ENCODE results near the gene NKX2-2.
A peak's percentile ranks its signal among the peaks of the same experiment; 100 is the strongest.

NKX2-2 gene

DNA sequence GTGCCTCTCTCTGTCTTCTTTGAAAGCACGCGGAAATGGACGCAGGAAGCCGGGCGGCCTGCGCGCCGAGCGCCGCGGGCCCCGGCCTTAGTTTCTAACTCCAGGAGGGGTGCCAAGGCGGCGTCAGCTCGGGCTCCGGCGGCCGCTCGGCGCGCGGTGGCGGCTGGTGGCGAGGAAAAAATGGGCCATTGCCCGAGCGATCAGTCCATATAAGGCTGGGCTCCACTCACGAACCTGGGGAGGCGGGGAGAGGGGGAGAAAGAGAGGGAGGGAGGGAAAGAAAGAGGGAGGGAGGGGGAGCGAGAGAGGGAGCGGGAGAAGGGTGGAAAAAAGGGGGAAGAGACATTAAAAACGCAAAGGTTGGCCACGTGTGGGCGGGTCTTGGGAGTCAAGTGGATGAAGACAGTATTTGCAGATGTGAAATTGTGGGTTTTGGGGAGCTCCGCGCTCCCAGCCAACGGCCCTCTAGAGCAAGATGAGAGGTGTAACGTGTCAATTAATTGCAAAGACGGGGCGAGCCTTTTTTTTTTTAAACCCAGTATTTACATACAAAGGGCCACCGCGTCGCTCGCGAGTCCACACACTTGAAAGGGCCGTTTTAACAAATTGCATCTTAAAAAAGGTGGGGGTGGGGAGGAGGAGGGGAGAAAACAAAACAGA, at the start of gene NKX2-2:
Gene NKX2-2, minus strand, starts transcription at position 184 of the 660 bp plus-strand sequence. CDS start 395 bp downstream, outside the sequence.
- DNase-seq (ENCODE audit: low spot score), result no peak

DNA sequence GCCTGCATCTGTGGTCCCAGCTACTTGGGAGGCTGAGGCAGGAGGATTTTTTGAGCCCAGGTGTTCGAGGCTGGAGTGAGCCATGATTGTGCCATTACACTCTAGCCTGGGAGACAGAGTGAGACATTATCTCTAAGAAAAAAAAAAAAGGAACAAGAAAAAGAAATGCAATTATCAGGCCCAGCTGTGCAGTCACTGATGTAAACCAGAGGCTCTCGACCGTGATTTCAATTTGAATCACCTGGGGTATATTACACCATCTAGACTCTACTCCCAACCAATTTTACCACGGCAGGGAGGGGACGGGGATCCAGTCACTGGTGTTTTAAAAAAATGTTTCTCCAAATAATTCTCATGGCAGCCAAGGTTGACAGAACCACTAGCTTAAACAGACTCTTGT, 48.8 kb upstream of the NKX2-2 start:
- DNase-seq (ENCODE audit: low spot score), result no peak

DNA sequence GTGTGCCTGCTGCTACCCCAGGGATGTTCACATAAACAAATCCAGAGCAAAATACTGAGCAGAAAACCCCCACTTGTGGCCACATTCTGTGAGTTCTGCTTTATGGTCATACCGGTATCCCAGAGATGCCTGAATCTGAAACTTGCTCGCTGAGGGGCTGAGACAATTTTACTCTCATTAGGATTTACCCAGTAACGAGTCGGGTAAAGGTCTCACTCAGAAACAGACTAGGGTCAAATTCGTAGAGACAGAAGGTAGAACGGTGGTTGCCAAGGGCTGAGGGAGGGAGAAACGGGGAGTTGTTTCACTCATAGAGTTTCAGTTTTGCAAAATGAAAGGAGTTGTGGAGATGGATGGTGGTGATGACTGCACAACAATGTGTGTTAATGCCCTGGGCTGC, 45.4 kb upstream of the NKX2-2 start:
- no peak for DNase-seq (ENCODE audit: low spot score)

DNA sequence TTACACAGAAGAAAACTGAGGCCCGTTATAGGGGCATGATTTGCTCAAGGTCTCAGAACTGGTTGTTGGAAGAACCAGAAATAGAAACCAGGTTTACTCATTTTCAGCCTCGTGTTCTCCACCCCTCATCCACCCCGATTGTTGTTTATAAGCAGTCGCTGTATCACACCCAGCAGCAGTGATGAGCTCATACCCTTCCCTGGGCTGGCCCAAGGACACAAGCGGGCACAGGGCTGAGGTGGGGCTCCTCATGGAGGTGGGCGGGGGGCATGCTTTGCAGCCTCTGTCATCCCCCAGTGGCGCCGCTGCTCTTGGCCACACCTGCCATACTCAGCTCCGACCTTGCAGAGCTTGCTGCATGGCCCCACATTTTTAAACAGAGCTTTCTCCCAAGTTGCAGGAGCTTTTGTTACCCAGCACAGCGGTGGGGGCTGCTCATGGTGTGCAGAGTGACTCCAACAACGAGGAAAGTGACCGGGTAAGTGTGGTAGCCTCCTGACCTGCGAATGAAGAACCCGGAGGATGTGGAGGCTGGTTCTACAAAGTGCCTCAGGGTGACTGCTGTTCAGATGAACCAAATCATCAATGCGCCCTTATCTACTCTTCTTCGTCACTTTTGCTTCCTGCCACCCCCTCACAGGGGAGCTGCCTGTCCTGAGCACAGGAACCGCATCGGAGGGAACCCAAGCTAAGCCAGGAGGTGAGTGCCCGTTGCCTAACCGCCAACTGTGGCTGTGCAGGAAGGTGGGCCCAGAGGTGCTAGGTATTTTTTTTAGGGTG, 43.6 kb upstream of the NKX2-2 start:
- peak; percentile 20 for DNase-seq (ENCODE audit: low spot score)

DNA sequence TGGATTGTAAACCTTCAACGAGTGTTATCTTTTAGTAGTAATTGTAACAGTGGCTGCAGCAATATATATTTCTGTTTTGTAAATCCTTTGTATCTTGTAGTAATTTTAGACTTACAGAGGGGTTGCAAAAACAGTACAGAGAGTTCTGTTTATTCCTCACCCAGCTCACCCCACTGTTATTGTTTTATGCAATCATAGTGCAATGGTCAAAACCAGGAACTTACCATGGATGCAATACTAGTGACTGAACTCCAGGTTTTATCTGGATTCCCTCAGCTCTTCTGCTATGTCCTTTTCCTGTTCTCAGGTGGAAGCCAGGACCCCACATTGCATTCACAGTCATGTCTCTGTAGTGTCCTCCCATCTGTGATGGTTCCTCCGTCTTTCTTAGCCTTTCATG, 42.5 kb upstream of the NKX2-2 start:
- no peak for DNase-seq (ENCODE audit: low spot score)

DNA sequence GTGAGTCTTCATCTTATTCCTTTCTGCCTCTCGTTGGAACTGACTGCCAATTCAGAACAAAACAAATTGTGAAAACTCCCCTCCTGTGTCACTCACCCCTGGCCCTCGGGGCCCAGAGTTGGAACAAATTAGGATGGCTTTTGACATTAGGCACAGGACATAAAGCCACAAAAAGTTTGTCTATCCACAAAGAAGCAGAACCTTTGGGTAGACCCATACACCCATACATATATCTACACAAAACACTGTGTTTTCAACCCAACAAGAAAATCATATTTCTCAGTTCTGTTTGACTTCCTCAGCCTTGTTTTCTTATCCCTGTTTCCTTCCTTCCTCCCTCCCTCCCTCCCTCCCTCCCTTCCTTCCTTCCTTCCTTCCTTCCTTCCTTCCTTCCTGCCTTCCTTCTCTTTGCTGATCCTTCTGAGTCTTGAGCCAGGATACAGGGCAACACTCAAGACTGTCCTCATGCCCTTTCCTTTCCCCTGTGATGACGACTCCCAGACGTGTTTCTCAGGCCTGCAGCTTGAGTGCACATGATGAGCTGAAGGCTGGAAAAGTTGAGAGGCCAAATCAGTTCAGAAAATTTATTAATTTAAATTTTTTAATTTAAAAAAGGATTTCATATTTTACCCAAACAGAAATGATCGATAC, 41.7 kb upstream of the NKX2-2 start:
- no peak for DNase-seq (ENCODE audit: low spot score)

DNA sequence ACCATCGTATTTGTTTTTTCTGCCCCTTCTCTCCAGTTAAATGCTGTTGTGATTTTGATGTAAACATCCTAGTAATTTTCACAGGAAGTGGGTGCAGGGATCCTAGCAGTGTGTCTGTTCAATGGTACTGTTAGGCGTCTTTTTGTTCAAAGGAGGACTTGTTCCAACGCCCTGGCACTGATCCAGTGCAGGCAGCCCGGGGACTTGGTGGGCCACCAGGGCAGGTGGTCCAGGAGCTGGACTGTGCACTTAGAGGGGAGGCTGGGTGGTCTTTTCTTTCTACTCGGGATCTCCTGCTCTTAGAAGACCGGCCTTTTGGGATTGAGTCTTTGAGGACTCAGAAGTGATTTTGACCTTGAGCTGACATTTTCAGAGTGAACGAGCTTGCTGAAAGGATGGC, 41.1 kb upstream of the NKX2-2 start:
- DNase-seq (ENCODE audit: low spot score), result no peak

DNA sequence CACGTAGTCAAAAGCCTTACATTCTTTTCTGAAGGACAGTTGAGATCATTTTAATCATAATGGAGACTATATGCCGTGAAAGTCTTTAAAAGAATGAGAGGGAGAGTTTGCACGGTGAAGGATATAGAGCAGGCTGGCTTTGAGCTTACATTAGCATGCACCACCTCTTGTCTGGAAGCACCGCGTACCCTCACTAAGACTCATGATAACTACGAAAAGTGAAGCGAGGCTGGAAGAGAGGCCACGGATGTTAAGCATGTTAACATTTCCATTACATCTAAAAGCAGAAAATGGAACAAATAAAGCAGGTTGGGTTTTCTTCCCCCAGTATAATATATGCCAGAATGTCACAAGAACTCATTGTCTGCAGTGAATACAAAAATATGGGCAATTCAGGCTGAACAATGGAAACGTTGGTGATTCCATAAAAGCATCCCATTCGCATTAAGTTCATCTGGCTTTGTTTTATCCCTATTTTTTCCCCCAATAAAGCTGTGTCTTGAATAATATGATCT, 40.6 kb upstream of the NKX2-2 start:
- DNase-seq (ENCODE audit: low spot score), result no peak

DNA sequence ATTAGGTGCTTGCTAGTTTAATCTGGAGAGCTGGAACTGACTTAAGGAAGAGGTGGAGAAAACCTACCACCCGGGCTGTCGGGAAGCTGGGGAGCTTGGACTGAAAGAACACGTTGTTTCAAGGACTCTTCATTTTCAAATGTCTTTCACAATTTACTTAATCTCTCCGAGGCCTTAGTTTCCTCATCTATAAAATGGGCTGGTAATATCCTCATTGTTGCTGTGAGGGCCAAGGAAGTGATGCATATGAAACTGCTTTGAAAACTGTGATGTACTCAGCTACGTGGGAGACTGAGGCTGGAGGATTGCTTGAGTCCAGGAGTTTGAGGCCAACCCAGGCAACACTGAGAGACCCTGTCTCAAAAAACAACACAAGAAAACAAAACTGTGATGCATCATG, 36.7 kb upstream of the NKX2-2 start:
- no peak for DNase-seq (ENCODE audit: low spot score)

DNA sequence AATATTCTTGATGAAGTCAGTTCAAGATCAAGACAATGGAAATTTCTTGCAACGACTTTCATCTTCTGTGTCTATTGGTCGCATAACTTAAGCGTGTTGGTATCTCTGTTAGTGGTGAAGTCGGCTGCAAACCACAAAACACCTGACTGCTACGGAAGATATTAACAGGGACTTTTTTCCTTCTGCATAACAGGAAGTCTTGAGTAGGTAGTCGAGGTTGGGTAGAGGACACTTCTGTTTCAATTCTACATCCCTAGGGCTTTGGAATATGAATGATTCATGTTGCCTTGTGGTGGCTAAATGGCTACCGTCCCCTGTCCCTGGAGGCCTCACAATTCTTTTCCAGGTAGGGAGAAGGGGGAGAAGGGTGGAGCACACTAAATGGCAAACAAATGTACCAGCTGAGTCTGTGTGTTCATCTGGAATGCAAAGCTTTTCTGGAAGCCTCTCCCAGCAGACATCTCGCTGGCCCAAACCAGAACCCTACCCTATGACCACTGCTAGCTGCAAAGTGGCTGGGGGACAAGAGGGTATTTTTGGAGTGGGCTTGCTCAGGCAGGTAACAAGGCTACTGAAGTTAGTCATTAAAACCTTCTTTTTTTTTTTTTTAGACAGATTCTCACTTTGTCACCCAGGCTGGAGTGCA, 34.6 kb upstream of the NKX2-2 start:
- DNase-seq (ENCODE audit: low spot score), result no peak

DNA sequence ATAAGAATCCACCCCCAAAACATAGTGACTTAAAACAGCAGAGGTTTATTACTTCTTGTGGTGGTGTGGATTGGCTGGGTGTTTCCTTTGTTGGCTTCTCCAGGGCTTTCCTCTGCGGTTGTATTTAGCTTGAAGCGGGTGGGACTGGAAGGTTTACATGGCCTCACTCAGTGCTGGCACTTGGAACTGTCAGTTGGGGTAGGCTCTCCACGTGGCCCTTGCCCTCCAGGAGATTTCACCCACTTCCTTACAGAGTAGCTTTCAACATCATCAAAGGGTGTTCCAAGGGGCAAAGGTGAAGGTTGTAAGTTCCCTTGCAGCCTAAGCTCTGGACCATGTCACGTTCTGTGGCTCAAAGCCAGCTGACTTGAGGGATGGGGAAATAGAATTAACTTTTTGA, 32.5 kb upstream of the NKX2-2 start:
- no peak for DNase-seq (ENCODE audit: low spot score)

DNA sequence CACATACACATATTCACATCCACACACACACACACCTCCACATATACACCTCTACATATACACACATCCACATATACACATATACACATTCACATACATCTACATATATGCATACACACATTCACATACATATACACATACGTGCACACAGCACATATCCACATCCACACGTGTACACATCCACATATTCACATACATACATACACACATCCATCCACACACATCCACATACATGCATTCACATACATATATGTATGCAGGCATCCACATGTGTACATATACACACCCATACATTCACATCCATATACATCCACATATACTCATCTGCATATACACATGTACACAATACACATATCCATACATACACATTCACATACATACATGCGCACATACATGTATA, 25.6 kb upstream of the NKX2-2 start:
- no peak for DNase-seq (ENCODE audit: low spot score)

DNA sequence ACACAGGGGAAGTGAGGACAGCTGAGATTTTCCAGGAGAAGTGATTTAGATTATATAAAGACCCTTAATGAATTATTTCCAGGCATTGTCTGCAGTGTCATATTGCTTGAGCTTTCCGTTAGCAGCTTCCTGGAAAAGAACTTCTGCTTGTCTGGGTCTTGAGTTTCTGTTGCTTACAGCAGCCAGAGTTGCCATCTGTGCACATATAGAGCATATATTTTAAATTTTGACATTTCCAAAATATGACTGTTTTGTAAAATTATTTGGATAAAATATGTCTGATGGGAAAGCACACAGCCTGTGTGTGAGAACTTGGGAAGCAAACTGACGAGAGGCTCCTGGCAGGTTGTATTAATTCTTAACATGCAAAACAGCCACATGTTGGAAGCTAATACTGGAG, 21.0 kb upstream of the NKX2-2 start:
- no peak for DNase-seq (ENCODE audit: low spot score)

DNA sequence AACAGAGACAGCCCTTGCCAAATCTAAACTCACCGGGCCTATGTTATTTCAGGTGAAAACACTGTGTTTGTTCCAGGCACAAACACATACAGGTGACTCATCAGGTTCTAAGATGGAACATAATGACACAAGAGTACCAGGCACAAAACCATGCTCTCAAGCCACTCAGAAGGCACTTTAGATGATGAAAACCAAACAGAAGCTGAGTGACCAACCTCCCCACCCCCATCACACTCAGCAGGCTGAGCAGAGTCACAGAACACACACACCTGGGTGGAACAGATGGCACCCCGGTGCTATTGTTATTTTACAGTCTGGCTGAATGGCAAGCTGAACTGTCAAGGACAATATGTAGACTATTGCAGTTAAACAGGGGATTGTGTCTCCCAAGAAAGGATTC, 20.6 kb upstream of the NKX2-2 start:
- no peak for DNase-seq (ENCODE audit: low spot score)

DNA sequence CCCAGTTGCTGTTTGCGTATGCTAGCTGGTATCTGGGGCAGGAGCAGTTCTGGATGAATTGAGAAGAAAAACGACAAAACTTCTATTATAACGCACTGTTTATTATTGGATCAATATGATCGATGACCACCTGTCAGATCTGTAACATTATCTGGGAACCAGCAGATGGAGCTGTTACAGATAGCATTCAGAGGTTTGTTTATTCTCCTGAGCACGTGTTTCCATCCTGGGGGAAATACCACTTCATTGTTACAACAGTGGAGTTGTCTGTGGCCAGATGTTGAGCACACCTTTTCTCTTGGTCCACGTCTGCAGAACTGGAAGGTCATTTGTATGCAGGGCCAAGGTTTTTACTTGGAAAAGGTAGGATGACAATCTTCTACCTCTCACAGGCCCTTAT, 16.0 kb upstream of the NKX2-2 start:
- DNase-seq (ENCODE audit: low spot score), result no peak

DNA sequence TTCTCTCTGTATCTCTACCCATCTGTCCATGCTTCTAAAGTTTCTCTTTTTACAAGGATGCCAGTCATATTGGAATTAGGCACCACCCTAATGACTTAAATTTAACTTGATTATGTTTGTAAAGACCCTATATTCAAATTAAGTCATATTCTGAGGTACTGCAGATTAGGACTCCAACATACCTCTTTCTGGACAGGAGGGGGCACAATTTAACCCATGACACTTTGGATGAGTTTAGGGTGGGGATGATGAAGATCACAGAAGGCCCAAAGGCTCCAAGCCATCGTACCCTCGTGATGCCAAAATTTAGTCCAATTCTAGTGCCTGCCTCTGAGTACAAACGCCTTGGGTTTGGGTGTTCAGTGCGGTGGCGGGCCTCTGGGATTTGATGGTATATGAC, 15.0 kb upstream of the NKX2-2 start:
- no peak for DNase-seq (ENCODE audit: low spot score)

DNA sequence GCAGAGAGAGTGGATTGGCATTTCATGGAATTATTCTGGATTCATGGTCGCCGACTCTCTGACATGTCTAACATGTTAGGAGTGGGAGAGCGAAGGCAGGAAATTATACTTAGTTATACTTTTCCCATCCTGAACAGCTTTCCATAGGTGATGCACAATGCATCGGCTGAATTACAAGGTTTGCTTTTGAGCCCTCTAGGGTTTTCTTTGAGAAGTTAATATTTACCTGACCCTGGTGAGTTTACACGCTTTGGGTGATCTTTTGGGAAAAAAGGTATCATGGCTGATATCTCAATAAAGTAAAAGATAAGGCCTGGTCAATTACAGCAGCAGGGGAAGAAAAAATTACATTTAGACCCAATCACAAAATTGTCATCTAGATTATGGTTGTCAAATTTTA, 14.0 kb upstream of the NKX2-2 start:
- DNase-seq (ENCODE audit: low spot score), result no peak

DNA sequence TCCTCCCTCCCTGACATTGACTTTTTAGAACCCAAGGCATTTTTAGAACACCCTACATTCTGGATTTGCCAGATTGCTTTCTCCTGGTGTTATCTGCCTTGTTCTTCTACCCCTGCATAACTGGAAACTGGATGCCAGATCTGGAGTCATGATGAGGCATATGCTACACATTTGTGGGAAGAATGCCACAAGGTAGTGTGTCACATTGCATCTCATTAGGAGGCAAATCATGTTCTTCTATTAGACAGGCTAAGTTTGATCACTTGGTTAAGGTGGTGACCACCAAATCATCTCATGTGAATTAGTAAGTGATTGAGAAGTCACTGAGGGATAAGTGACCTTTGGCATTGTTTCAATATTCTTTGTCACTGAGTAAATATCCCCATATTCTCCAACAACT, 12.9 kb upstream of the NKX2-2 start:
- no peak for DNase-seq (ENCODE audit: low spot score)

DNA sequence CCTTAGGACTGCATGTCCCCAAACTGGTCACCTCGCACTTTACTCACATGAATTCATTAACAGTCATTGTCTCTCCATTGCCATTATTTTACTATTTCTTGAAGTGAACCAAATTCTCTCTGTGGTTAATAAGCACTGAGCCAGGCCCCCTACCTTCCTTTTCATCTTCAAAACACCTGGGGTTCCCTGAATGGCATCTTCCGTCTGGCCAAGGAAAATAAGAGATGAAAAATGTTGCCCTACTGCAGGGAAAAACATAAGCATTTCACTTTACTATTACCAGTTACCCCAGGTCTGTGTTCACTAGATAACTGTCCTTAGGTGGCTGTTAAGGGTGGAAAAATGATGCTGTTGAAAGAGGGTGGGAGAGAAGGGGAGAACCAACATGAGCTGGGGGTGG, 10.0 kb upstream of the NKX2-2 start:
- no peak for DNase-seq (ENCODE audit: low spot score)

DNA sequence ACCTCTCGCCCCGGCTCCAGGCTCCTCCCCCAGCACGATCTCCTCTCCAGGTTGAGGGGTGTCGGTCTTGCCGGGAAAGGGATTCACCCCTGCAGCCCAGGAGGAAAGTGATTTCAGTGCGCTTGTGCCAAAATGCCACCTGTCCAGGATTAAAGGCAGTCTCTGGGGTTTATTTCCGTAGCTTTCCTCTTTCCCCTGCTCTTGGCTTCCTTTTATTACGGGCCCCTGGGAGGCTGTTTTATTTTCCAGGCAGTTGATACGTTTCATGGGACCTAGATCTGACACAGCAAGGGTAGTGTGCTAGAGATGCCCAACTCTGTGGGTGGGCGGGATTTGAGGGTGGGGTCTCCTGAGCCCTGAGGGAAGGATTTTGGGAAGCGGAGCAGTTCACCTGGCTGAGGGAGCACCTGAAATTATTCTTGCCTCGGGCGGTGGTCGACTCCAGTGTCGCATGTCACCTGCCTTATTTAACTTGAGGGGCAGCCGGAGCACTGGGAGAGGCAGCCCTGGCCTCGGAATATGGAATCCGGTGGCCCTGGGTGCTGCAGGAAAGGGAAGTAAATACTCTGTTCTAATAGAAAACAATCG, 9.5 kb upstream of the NKX2-2 start:
- no peak for DNase-seq (ENCODE audit: low spot score)

DNA sequence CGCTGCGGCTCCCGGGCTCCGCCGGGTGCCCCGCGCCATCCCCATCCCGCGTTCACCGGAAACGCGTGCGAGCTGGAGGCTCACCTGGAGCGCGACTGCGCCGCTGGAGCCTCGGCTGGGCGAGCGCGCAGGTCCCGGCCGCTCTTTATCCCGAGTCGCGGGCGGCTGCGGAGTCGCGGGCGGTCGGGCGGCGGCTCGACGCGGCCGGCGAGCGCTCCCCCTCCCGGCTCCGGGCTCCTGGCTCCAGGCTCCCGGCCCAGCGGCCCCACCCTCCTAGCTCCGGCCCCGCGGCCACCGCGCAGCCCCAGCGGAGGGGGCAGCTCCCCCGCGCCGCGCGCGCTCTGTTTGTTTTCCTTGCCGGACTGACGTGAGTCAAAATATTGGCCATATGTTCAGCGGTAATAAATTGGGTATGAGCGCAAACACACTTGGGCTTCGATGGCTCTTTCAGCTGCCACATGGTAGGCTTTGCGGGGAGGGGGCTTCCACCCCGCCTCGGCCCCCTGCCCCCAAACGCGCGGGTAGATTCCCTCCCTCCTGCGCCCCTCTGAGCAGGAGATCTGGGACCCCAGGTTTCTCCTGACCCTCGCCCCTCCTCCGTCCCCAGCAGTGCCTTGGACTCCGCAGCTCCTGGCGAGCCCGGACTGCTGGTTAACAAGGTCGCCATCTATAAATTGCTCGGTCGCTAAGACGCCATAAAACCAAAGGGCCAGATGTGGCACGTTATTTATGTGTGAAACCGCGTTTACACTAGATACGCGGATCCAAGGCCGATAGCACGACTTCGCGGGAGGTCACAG, 8.8 kb upstream of the NKX2-2 start:
- no peak for DNase-seq (ENCODE audit: low spot score)
